Neural crest cell (in vitro differentiated cells): Measurements from ENCODE around the gene CLDN14. TPM values are rescaled to one million over a fixed set of nuclear protein-coding genes. Genes with fewer than 3 reads are reported as not detected.
A peak's percentile ranks its signal among the peaks of the same experiment; 100 is the strongest.

Experiments used
- DNase-seq: peaks from one replicate; pipeline ENCODE4 v3.0.0; 2021; ENCODE audit warnings: low read depth, mixed read lengths, low spot score
- H3K27ac Mint-ChIP-seq: one replicate; pipeline ENCODE4 v1.8.0; 2021; ENCODE audit warnings: mild to moderate bottlenecking, mixed read lengths; ENCODE audit not compliant: unreplicated experiment
- H3K27me3 Mint-ChIP-seq: 2 replicates; pipeline ENCODE4 v1.8.0; 2021; ENCODE audit warnings: low read depth, mild to moderate bottlenecking, mixed read lengths
- H3K36me3 Mint-ChIP-seq: 2 replicates; pipeline ENCODE4 v1.8.0; 2021; ENCODE audit warnings: low read depth, mild to moderate bottlenecking, mixed read lengths
- H3K4me1 Mint-ChIP-seq: 2 replicates; pipeline ENCODE4 v1.8.0; 2021; ENCODE audit warnings: mixed read lengths
- H3K4me3 Mint-ChIP-seq: one replicate; pipeline ENCODE4 v1.8.0; 2021; ENCODE audit warnings: mild to moderate bottlenecking, mixed read lengths
- H3K9me3 Mint-ChIP-seq: 2 replicates; pipeline ENCODE4 v1.8.0; 2021; ENCODE audit warnings: mixed read lengths
- CTCF ChIP-seq: fragments of 200-600 bp; sonication (generic); conservative IDR thresholded peaks from 2 replicates; pipeline ENCODE4 v1.5.0; 2021; ENCODE audit warnings: antibody characterized with exemption, mild to moderate bottlenecking
- total RNA-seq: library from RNA; stranded (reverse); gene quantifications from 2 replicates; pipeline ENCODE4 v1.2.1, GENCODE V29; 2021

Gene CLDN14
- total RNA-seq, 1 donor from 2014 or later: not detected

- Mint-ChIP-seq H3K27ac (peak overlapping the region; percentile 72), H3K4me1 (no peaks in the 10 kb centered on the region), H3K27me3 (no peaks in the 10 kb centered on the region), H3K36me3 (no peaks in the 10 kb centered on the region), H3K4me3 (no peak overlapping the region), H3K9me3 (no peaks in the 10 kb centered on the region)
- DNase-seq: no peak
- TF ChIP-seq CTCF: no peak
These were observed 33.6 kb downstream of the CLDN14 start for GRCh38 chr21:36446301-36446700.

GRCh38 chr21:36441715-36442114 lies 38.2 kb downstream of the CLDN14 start:
- Mint-ChIP-seq H3K27ac (no peak overlapping the region), H3K9me3 (peaks cover 2% of the 10 kb centered on the region), H3K27me3 (no peaks in the 10 kb centered on the region), H3K36me3 (no peaks in the 10 kb centered on the region), H3K4me3 (no peak overlapping the region), H3K4me1 (no peaks in the 10 kb centered on the region)
- DNase-seq: no peak
- no peak for TF ChIP-seq CTCF

GRCh38 chr21:36437745-36438128 lies 42.2 kb downstream of the CLDN14 start:
- Mint-ChIP-seq H3K27ac (no peak overlapping the region), H3K36me3 (no peaks in the 10 kb centered on the region), H3K4me1 (peaks cover 9% of the 10 kb centered on the region), H3K27me3 (no peaks in the 10 kb centered on the region), H3K9me3 (peaks cover 2% of the 10 kb centered on the region), H3K4me3 (no peak overlapping the region)
- TF ChIP-seq CTCF: no peak
- no peak for DNase-seq

GRCh38 chr21:36436829-36437744 lies 42.8 kb downstream of the CLDN14 start:
- TF ChIP-seq CTCF: no peak
- no peak for DNase-seq
- peaks cover 9% of the 10 kb centered on the region for H3K4me1 Mint-ChIP-seq
- peaks cover 2% of the 10 kb centered on the region for H3K9me3 Mint-ChIP-seq
- no peaks in the 10 kb centered on the region for H3K36me3 Mint-ChIP-seq
- no peaks in the 10 kb centered on the region for H3K27me3 Mint-ChIP-seq
- no peak overlapping the region for H3K27ac Mint-ChIP-seq
- no peak overlapping the region for H3K4me3 Mint-ChIP-seq

- peaks cover 2% of the 10 kb centered on the region for H3K9me3 Mint-ChIP-seq
- H3K36me3 Mint-ChIP-seq: no peaks in the 10 kb centered on the region
- H3K27ac Mint-ChIP-seq: no peak overlapping the region
- no peaks in the 10 kb centered on the region for H3K27me3 Mint-ChIP-seq
- DNase-seq: no peak
- H3K4me1 Mint-ChIP-seq: peaks cover 16% of the 10 kb centered on the region
- TF ChIP-seq CTCF: no peak
- no peak overlapping the region for H3K4me3 Mint-ChIP-seq
These were observed 45.8 kb downstream of the CLDN14 start for GRCh38 chr21:36434144-36434543.
